Measurements from ENCODE around the gene AHI1. TPM values are rescaled to one million over a fixed set of nuclear protein-coding genes. Genes with fewer than 3 reads are reported as not detected.
"Not testable (repeated sequence)": the region's sequence is repeated elsewhere in the genome, so short reads cannot be mapped to it uniquely, and the experiment has no call there.

Gene AHI1
- total and polyA plus RNA-seq, 2 donors, result 11.5 to 21.0 TPM

- 98% methylated on average over 22 of the region's 39 CpGs for WGBS
- DNase-seq (ENCODE audit: low read depth in 6 of 9, low spot score in 9 of 9); H3K4me3 ChIP-seq (ENCODE audit: low read length in 2 of 2); H3K36me3 ChIP-seq (ENCODE audit: control insufficient read depth in 2 of 2, insufficient read depth in 2 of 2, low read length in 1 of 2); H3K4me1 ChIP-seq (ENCODE audit: control insufficient read depth in 2 of 2, insufficient read depth in 2 of 2, low read length in 2 of 2); H3K27me3 ChIP-seq (ENCODE audit: control insufficient read depth in 2 of 2, insufficient read depth in 1 of 2, low read length in 1 of 2); H3K27ac ChIP-seq (ENCODE audit: low read depth in 1 of 2, low read length in 1 of 2): not testable (repeated sequence)
- peaks cover 0 to 14% of the 10 kb centered on the region in 2 donors for H3K9me3 ChIP-seq (ENCODE audit: control insufficient read depth in 2 of 2, insufficient read depth in 1 of 2, low read length in 1 of 2)
Observed at GRCh38 chr6:135363622-135364021, 133.9 kb downstream of the AHI1 start.

GRCh38 chr6:135362124-135362523 is 135.4 kb downstream of the AHI1 start:
- Histone ChIP-seq H3K4me1 (ENCODE audit: control insufficient read depth in 2 of 2, insufficient read depth in 2 of 2, low read length in 2 of 2) (no peaks in the 10 kb centered on the region), H3K4me3 (ENCODE audit: low read length in 2 of 2) (no peak overlapping the region), H3K27ac (ENCODE audit: low read depth in 1 of 2, low read length in 1 of 2) (no peak overlapping the region), H3K36me3 (ENCODE audit: control insufficient read depth in 2 of 2, insufficient read depth in 2 of 2, low read length in 1 of 2) (no peaks in the 10 kb centered on the region), H3K9me3 (ENCODE audit: control insufficient read depth in 2 of 2, insufficient read depth in 1 of 2, low read length in 1 of 2) (peaks cover 0 to 5% of the 10 kb centered on the region in 2 donors), H3K27me3 (ENCODE audit: control insufficient read depth in 2 of 2, insufficient read depth in 1 of 2, low read length in 1 of 2) (no peaks in the 10 kb centered on the region)
- no peak for DNase-seq (ENCODE audit: low read depth in 6 of 9, low spot score in 9 of 9)
- over 99% methylated on average over 4 of the region's 4 CpGs for WGBS

GRCh38 chr6:135360222-135360621 is 137.3 kb downstream of the AHI1 start:
- WGBS, result 97% methylated on average over 2 of the region's 2 CpGs
- no peak overlapping the region for H3K4me3 ChIP-seq (ENCODE audit: low read length in 2 of 2)

DNA sequence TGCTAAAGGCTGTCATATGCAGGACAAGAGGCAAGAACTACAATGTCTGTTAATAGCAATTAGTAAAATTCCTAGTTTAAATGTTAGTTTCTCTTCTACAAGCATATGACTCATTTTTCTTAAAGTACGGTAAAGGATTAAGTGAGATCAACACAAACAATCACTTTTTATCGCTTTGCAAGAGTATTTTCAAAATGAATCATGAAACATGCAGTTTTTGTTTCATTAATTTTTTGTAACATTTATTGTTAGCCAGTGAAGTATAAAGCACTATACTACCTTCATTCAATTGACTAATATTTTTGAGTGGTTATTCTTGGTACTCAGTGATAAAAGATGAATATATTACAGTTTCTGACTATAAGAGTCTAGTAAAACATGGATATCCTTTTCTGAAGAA is 138.6 kb downstream of the AHI1 start:
- no peaks in the 10 kb centered on the region for H3K4me1 ChIP-seq (ENCODE audit: control insufficient read depth in 2 of 2, insufficient read depth in 2 of 2, low read length in 2 of 2)
- DNase-seq (ENCODE audit: low read depth in 6 of 9, low spot score in 9 of 9), result no peak
- H3K4me3 ChIP-seq (ENCODE audit: low read length in 2 of 2), result no peak overlapping the region
- H3K36me3 ChIP-seq (ENCODE audit: control insufficient read depth in 2 of 2, insufficient read depth in 2 of 2, low read length in 1 of 2), result no peaks in the 10 kb centered on the region
- 98% methylated on average over 2 of the region's 2 CpGs for WGBS
- H3K9me3 ChIP-seq (ENCODE audit: control insufficient read depth in 2 of 2, insufficient read depth in 1 of 2, low read length in 1 of 2), result no peaks in the 10 kb centered on the region
- H3K27me3 ChIP-seq (ENCODE audit: control insufficient read depth in 2 of 2, insufficient read depth in 1 of 2, low read length in 1 of 2), result no peaks in the 10 kb centered on the region
- no peak overlapping the region for H3K27ac ChIP-seq (ENCODE audit: low read depth in 1 of 2, low read length in 1 of 2)

More at GRCh38 chr6:135360222-135360621, 137.3 kb downstream of the AHI1 start:
- Histone ChIP-seq H3K4me1 (ENCODE audit: control insufficient read depth in 2 of 2, insufficient read depth in 2 of 2, low read length in 2 of 2) (no peaks in the 10 kb centered on the region), H3K36me3 (ENCODE audit: control insufficient read depth in 2 of 2, insufficient read depth in 2 of 2, low read length in 1 of 2) (no peaks in the 10 kb centered on the region), H3K27me3 (ENCODE audit: control insufficient read depth in 2 of 2, insufficient read depth in 1 of 2, low read length in 1 of 2) (no peaks in the 10 kb centered on the region), H3K9me3 (ENCODE audit: control insufficient read depth in 2 of 2, insufficient read depth in 1 of 2, low read length in 1 of 2) (peaks cover 0 to 5% of the 10 kb centered on the region in 2 donors), H3K27ac (ENCODE audit: low read depth in 1 of 2, low read length in 1 of 2) (no peak overlapping the region)
- no peak for DNase-seq (ENCODE audit: low read depth in 6 of 9, low spot score in 9 of 9)

- no peaks in the 10 kb centered on the region for H3K9me3 ChIP-seq (ENCODE audit: control insufficient read depth in 2 of 2, insufficient read depth in 1 of 2, low read length in 1 of 2)
- no peak overlapping the region for H3K4me3 ChIP-seq (ENCODE audit: low read length in 2 of 2)
- H3K4me1 ChIP-seq (ENCODE audit: control insufficient read depth in 2 of 2, insufficient read depth in 2 of 2, low read length in 2 of 2), result no peaks in the 10 kb centered on the region
- H3K27ac ChIP-seq (ENCODE audit: low read depth in 1 of 2, low read length in 1 of 2), result no peak overlapping the region
- no peaks in the 10 kb centered on the region for H3K27me3 ChIP-seq (ENCODE audit: control insufficient read depth in 2 of 2, insufficient read depth in 1 of 2, low read length in 1 of 2)
- H3K36me3 ChIP-seq (ENCODE audit: control insufficient read depth in 2 of 2, insufficient read depth in 2 of 2, low read length in 1 of 2), result no peaks in the 10 kb centered on the region
- WGBS, result 99% methylated on average over 1 of the region's 1 CpG
- DNase-seq (ENCODE audit: low read depth in 6 of 9, low spot score in 9 of 9), result no peak
Observed at GRCh38 chr6:135358251-135358821, 139.2 kb downstream of the AHI1 start.

- H3K27ac ChIP-seq (ENCODE audit: low read depth in 1 of 2, low read length in 1 of 2), result no peak overlapping the region
- H3K4me1 ChIP-seq (ENCODE audit: control insufficient read depth in 2 of 2, insufficient read depth in 2 of 2, low read length in 2 of 2), result peaks cover 0 to 3% of the 10 kb centered on the region in 2 donors
- H3K4me3 ChIP-seq (ENCODE audit: low read length in 2 of 2), result no peak overlapping the region
- 99% methylated on average over 1 of the region's 1 CpG for WGBS
- DNase-seq (ENCODE audit: low read depth in 6 of 9, low spot score in 9 of 9), result no peak
- H3K27me3 ChIP-seq (ENCODE audit: control insufficient read depth in 2 of 2, insufficient read depth in 1 of 2, low read length in 1 of 2), result no peaks in the 10 kb centered on the region
- H3K36me3 ChIP-seq (ENCODE audit: control insufficient read depth in 2 of 2, insufficient read depth in 2 of 2, low read length in 1 of 2), result no peaks in the 10 kb centered on the region
- no peaks in the 10 kb centered on the region for H3K9me3 ChIP-seq (ENCODE audit: control insufficient read depth in 2 of 2, insufficient read depth in 1 of 2, low read length in 1 of 2)
Observed at GRCh38 chr6:135354407-135354806, 143.1 kb downstream of the AHI1 start.

DNA sequence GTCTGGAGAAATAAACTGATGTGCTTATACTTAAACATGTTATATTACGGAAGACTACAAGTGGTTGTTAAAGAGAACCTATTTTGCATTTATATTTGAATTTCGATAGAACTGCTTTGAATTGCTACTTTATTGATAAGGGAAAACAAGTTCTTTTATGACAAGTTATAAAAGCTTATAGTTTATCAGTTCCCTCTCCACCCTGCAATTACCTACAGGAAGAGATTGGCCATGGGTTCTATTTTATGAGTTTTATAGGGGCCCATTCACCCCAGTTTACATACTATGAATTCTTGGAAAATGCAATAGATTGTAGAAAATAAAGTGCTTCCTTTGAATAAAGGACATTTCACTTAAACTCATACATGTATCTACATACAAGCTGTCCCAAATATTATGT is 144.4 kb downstream of the AHI1 start:
- H3K4me1 ChIP-seq (ENCODE audit: control insufficient read depth in 2 of 2, insufficient read depth in 2 of 2, low read length in 2 of 2), result peaks cover 0 to 3% of the 10 kb centered on the region in 2 donors
- WGBS, result 99% methylated on average over 2 of the region's 2 CpGs
- peaks cover 0 to 4% of the 10 kb centered on the region in 2 donors for H3K9me3 ChIP-seq (ENCODE audit: control insufficient read depth in 2 of 2, insufficient read depth in 1 of 2, low read length in 1 of 2)
- no peak for DNase-seq (ENCODE audit: low read depth in 6 of 9, low spot score in 9 of 9)
- H3K36me3 ChIP-seq (ENCODE audit: control insufficient read depth in 2 of 2, insufficient read depth in 2 of 2, low read length in 1 of 2), result no peaks in the 10 kb centered on the region
- H3K4me3 ChIP-seq (ENCODE audit: low read length in 2 of 2), result no peak overlapping the region
- H3K27me3 ChIP-seq (ENCODE audit: control insufficient read depth in 2 of 2, insufficient read depth in 1 of 2, low read length in 1 of 2), result no peaks in the 10 kb centered on the region
- H3K27ac ChIP-seq (ENCODE audit: low read depth in 1 of 2, low read length in 1 of 2), result no peak overlapping the region

GRCh38 chr6:135351635-135352034 is 145.9 kb downstream of the AHI1 start:
- Histone ChIP-seq H3K4me1 (ENCODE audit: control insufficient read depth in 2 of 2, insufficient read depth in 2 of 2, low read length in 2 of 2) (peaks cover 9 to 12% of the 10 kb centered on the region in 2 donors), H3K4me3 (ENCODE audit: low read length in 2 of 2) (no peak overlapping the region), H3K9me3 (ENCODE audit: control insufficient read depth in 2 of 2, insufficient read depth in 1 of 2, low read length in 1 of 2) (peaks cover 0 to 4% of the 10 kb centered on the region in 2 donors), H3K36me3 (ENCODE audit: control insufficient read depth in 2 of 2, insufficient read depth in 2 of 2, low read length in 1 of 2) (no peaks in the 10 kb centered on the region), H3K27ac (ENCODE audit: low read depth in 1 of 2, low read length in 1 of 2) (no peak overlapping the region), H3K27me3 (ENCODE audit: control insufficient read depth in 2 of 2, insufficient read depth in 1 of 2, low read length in 1 of 2) (no peaks in the 10 kb centered on the region)
- WGBS, result 96% methylated on average over 1 of the region's 1 CpG
- DNase-seq (ENCODE audit: low read depth in 6 of 9, low spot score in 9 of 9), result no peak

GRCh38 chr6:135347887-135348286 is 149.7 kb downstream of the AHI1 start:
- H3K36me3 ChIP-seq (ENCODE audit: control insufficient read depth in 2 of 2, insufficient read depth in 2 of 2, low read length in 1 of 2), result peaks cover 0 to 2% of the 10 kb centered on the region in 2 donors
- peak overlapping the region in 1 of 2 donors; percentile 88 for H3K27ac ChIP-seq (ENCODE audit: low read depth in 1 of 2, low read length in 1 of 2)
- H3K9me3 ChIP-seq (ENCODE audit: control insufficient read depth in 2 of 2, insufficient read depth in 1 of 2, low read length in 1 of 2), result peaks cover 0 to 7% of the 10 kb centered on the region in 2 donors
- H3K4me3 ChIP-seq (ENCODE audit: low read length in 2 of 2), result no peak overlapping the region
- no peaks in the 10 kb centered on the region for H3K27me3 ChIP-seq (ENCODE audit: control insufficient read depth in 2 of 2, insufficient read depth in 1 of 2, low read length in 1 of 2)
- peak in 1 of 9 donors; percentile 28 for DNase-seq (ENCODE audit: low read depth in 6 of 9, low spot score in 9 of 9)
- peaks cover 15% of the 10 kb centered on the region in 2 donors for H3K4me1 ChIP-seq (ENCODE audit: control insufficient read depth in 2 of 2, insufficient read depth in 2 of 2, low read length in 2 of 2)
- WGBS, result 89% methylated on average over 4 of the region's 4 CpGs

Data from thymus (tissue), 11 donors.